RWPE1 (cell line): ENCODE results near the gene TEKT5.

Experiments
- CTCF ChIA-PET: fragments of 350-600 bp; sonication (Branson Sonifier 250); formaldehyde crosslinking; extraction: SDS; loops from one replicate; lab custom pipeline; 2021; lab: Yijun Ruan, JAX
- POLR2A ChIA-PET: fragments of 400-600 bp; formaldehyde crosslinking; extraction: SDS; loops from one replicate; lab custom pipeline; 2020; ENCODE audit warnings: antibody characterized with exemption; ENCODE audit not compliant: low non-redundant PET; lab: Yijun Ruan, JAX
- DNase-seq: peaks from one replicate; pipeline ENCODE4 v3.0.0; 2012; ENCODE audit warnings: low spot score
- H3K27ac ChIP-seq: fragments of 450-650 bp; 2 replicates; pipeline ENCODE4 v1.5.1; 2017
- CTCF ChIP-seq: fragments of 450-650 bp; conservative IDR thresholded peaks from 2 replicates; pipeline ENCODE4 v1.5.1; 2017; ENCODE audit warnings: low read depth, mild to moderate bottlenecking

Gene TEKT5

GRCh38 chr16:10616419-10616755 is 78.3 kb downstream of the TEKT5 start:
- POLR2A ChIA-PET: interaction anchor here (1.0 to 1.6 kb wide), 3 partner anchors 36 to 37 kb away, joined by 3 to 8 read pairs (median 4); partner anchors contain the start of gene EMP2
- DNase-seq: no peak
- TF ChIP-seq CTCF: no peak
- CTCF ChIA-PET: interaction anchor here (0.6 kb wide), 1 partner anchor 10 kb away, joined by 5 read pairs; no protein-coding TSS in a partner anchor
- H3K27ac ChIP-seq: peak overlapping the region; percentile 92

DNA sequence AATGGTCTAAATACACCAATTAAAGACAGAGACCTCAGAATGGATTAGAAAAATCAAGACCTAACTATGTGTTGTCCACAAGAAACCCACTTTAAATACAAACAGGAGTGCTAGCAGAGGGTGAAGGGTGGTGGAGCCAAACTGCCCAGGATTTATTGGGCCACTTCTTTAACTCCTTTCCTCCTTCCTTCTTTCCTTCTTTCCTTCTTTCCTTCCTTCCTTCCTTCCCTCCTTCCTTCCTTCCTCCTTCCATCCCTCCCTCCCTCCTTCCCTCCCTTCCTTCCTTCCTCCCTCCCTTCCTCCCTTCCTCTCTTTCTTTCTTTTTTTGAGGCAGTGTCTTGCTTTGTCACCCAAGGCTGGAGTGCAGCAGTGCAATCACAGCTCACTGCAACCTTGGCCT is 80.0 kb downstream of the TEKT5 start:
- POLR2A ChIA-PET: no interaction called here
- TF ChIP-seq CTCF: no peak
- CTCF ChIA-PET: no interaction called here
- H3K27ac ChIP-seq: no peak overlapping the region
- no peak for DNase-seq

DNA sequence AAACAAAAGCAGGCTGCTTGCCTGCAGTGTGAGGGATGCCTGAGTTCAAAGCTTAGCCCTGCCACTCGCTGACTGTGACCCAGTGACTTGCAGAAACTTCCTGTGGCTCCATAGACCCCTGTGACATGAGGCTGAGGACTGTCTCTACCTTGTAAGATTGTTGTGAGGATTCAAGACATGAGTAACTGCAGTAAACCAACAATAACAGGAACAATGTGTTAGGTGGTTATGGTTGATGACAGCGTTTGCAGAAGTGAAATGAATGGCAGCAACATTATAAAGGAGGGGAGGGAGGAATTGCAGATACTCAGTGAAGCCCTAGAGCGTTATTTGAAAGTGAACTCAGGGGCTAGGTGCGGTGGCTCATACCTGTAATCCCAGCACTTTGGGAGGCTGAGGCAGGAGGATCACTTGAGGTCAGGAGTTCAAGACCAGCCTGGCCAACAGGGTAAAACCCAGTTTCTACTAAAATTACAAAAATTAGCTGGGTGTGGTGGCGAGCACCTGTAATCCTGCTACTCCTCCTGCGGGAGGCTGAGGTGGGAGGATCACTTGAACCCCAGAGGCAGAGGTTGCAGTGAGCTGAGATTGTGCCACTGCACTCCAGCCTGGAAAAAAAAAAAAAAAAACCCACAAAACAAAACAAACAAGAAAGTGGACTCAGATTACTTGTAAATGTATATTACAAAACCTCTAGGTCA is 80.8 kb downstream of the TEKT5 start:
- no peak for TF ChIP-seq CTCF
- ChIA-PET CTCF (no interaction called here), POLR2A (no interaction called here)
- no peak overlapping the region for H3K27ac ChIP-seq
- no peak for DNase-seq

GRCh38 chr16:10612649-10613179 is 82.0 kb downstream of the TEKT5 start:
- no peak for TF ChIP-seq CTCF
- no peak overlapping the region for H3K27ac ChIP-seq
- CTCF ChIA-PET: no interaction called here
- no peak for DNase-seq
- POLR2A ChIA-PET: no interaction called here

GRCh38 chr16:10611825-10612342 is 82.8 kb downstream of the TEKT5 start:
- H3K27ac ChIP-seq: no peak overlapping the region
- ChIA-PET POLR2A (no interaction called here), CTCF (no interaction called here)
- TF ChIP-seq CTCF: no peak
- DNase-seq: no peak

GRCh38 chr16:10610499-10611184 is 84.1 kb downstream of the TEKT5 start:
- TF ChIP-seq CTCF: no peak
- no peak overlapping the region for H3K27ac ChIP-seq
- ChIA-PET CTCF (interaction anchor here (0.6 to 1.0 kb wide), 2 partner anchors 8 to 343 kb away, joined by 3 to 4 read pairs; no protein-coding TSS in a partner anchor), POLR2A (no interaction called here)
- no peak for DNase-seq
